ENCODE results near the gene RASGRP4.
A peak's percentile ranks its signal among the peaks of the same experiment; 100 is the strongest.
"Not testable (repeated sequence)": the region's sequence is repeated elsewhere in the genome, so short reads cannot be mapped to it uniquely, and the experiment has no call there.

Gene RASGRP4

GRCh38 chr19:38376576-38376975 is 49.4 kb downstream of the RASGRP4 start:
- H3K27ac ChIP-seq: no peak overlapping the region
- no peak for DNase-seq (ENCODE audit: low read depth, low spot score)

- H3K27ac ChIP-seq: peak overlapping the region; percentile 77
- DNase-seq (ENCODE audit: low read depth, low spot score): no peak
Observed at GRCh38 chr19:38375748-38376147, 50.3 kb downstream of the RASGRP4 start.

- no peak for DNase-seq (ENCODE audit: low read depth, low spot score)
- peak overlapping the region; percentile 77 for H3K27ac ChIP-seq
Observed at GRCh38 chr19:38375098-38375493, 50.9 kb downstream of the RASGRP4 start.

GRCh38 chr19:38374332-38375097 is 51.5 kb downstream of the RASGRP4 start, which contains the start of gene PSMD8:
Gene PSMD8, plus strand, starts transcription at chr19:38374571. Its CDS starts 31 bp downstream, at chr19:38374602.
- H3K27ac ChIP-seq: peak within 1 kb of the TSS; percentile 77
- DNase-seq (ENCODE audit: low read depth, low spot score): peak; percentile 87

GRCh38 chr19:38373907-38374331 is 52.1 kb downstream of the RASGRP4 start:
- DNase-seq (ENCODE audit: low read depth, low spot score): no peak
- peak overlapping the region; percentile 77 for H3K27ac ChIP-seq

GRCh38 chr19:38371081-38371480 is 54.9 kb downstream of the RASGRP4 start:
- no peak overlapping the region for H3K27ac ChIP-seq
- DNase-seq (ENCODE audit: low read depth, low spot score): no peak

GRCh38 chr19:38370299-38370698 is 55.7 kb downstream of the RASGRP4 start:
- no peak for DNase-seq (ENCODE audit: low read depth, low spot score)
- no peak overlapping the region for H3K27ac ChIP-seq

- no peak for DNase-seq (ENCODE audit: low read depth, low spot score)
Observed at GRCh38 chr19:38369584-38369983, 56.4 kb downstream of the RASGRP4 start.

GRCh38 chr19:38367041-38367440 is 59.0 kb downstream of the RASGRP4 start:
- no peak overlapping the region for H3K27ac ChIP-seq
- no peak for DNase-seq (ENCODE audit: low read depth, low spot score)

More at GRCh38 chr19:38369584-38369983, 56.4 kb downstream of the RASGRP4 start:
- no peak overlapping the region for H3K27ac ChIP-seq

GRCh38 chr19:38362946-38363688 is 62.9 kb downstream of the RASGRP4 start:
- not testable (repeated sequence) for H3K27ac ChIP-seq; DNase-seq (ENCODE audit: low read depth, low spot score)

GRCh38 chr19:38362076-38362945 is 63.7 kb downstream of the RASGRP4 start:
- DNase-seq (ENCODE audit: low read depth, low spot score): no peak

GRCh38 chr19:38361633-38362075 is 64.4 kb downstream of the RASGRP4 start:
- peak overlapping the region; percentile 41 for H3K27ac ChIP-seq
- peak; percentile 37 for DNase-seq (ENCODE audit: low read depth, low spot score)

More at GRCh38 chr19:38362076-38362945, 63.7 kb downstream of the RASGRP4 start:
- H3K27ac ChIP-seq: peak overlapping the region; percentile 41

- H3K27ac ChIP-seq: no peak overlapping the region
- DNase-seq (ENCODE audit: low read depth, low spot score): no peak
Observed at GRCh38 chr19:38360839-38361631, 65.0 kb downstream of the RASGRP4 start.

- no peak overlapping the region for H3K27ac ChIP-seq
- no peak for DNase-seq (ENCODE audit: low read depth, low spot score)
Observed at GRCh38 chr19:38360351-38360750, 65.7 kb downstream of the RASGRP4 start.

- no peak for DNase-seq (ENCODE audit: low read depth, low spot score)
Observed at GRCh38 chr19:38359242-38360021, 66.6 kb downstream of the RASGRP4 start.

More at GRCh38 chr19:38359242-38360021, 66.6 kb downstream of the RASGRP4 start:
- H3K27ac ChIP-seq: no peak overlapping the region
